H9 (cell line): ENCODE results near the gene FBXO42. TPM values are rescaled to one million over a fixed set of nuclear protein-coding genes. Genes with fewer than 3 reads are reported as not detected.

Experiments
- DNase-seq: peaks from one replicate; pipeline ENCODE4 v3.0.0-alpha.2; 2017
- H2AFZ ChIP-seq: one replicate; pipeline ENCODE4 v1.6.1; 2013; ENCODE audit warnings: mild to moderate bottlenecking, low read length, control low read depth, moderate library complexity
- H2AK5ac ChIP-seq: 2 replicates; pipeline ENCODE4 v1.6.1; 2013; ENCODE audit warnings: low read length, control low read depth, mixed read lengths; ENCODE audit not compliant: insufficient read length
- H2BK120ac ChIP-seq: one replicate; pipeline ENCODE4 v1.6.1; 2013; ENCODE audit warnings: low read depth, mild to moderate bottlenecking, low read length, control low read depth, inconsistent platforms; ENCODE audit not compliant: poor library complexity, severe bottlenecking
- H2BK12ac ChIP-seq: 2 replicates; pipeline ENCODE4 v1.6.1; 2013; ENCODE audit warnings: low read length, control low read depth, mixed read lengths, low read depth; ENCODE audit not compliant: insufficient read length
- H2BK15ac ChIP-seq: 2 replicates; pipeline ENCODE4 v1.6.1; 2013; ENCODE audit warnings: low read depth, low read length, control low read depth
- H2BK20ac ChIP-seq: one replicate; pipeline ENCODE4 v1.6.1; 2013; ENCODE audit warnings: low read depth, mild to moderate bottlenecking, low read length, control low read depth, inconsistent platforms; ENCODE audit not compliant: poor library complexity, severe bottlenecking
- H2BK5ac ChIP-seq: 2 replicates; pipeline ENCODE4 v1.6.1; 2013; ENCODE audit warnings: low read length, control low read depth, mixed read lengths; ENCODE audit not compliant: insufficient read length
- H3K14ac ChIP-seq: 2 replicates; pipeline ENCODE4 v1.6.1; 2013; ENCODE audit warnings: low read length, control low read depth; ENCODE audit not compliant: insufficient read depth
- H3K18ac ChIP-seq: 2 replicates; pipeline ENCODE4 v1.6.1; 2013; ENCODE audit warnings: low read depth, mild to moderate bottlenecking, mixed read lengths, low read length, control low read depth; ENCODE audit not compliant: insufficient read length
- H3K23ac ChIP-seq: 2 replicates; pipeline ENCODE4 v1.6.1; 2013; ENCODE audit warnings: low read length, control low read depth, mixed read lengths, low read depth; ENCODE audit not compliant: insufficient read length
- H3K23me2 ChIP-seq: 2 replicates; pipeline ENCODE4 v1.6.1; 2013; ENCODE audit warnings: low read depth, mild to moderate bottlenecking, mixed read lengths, low read length, control low read depth; ENCODE audit not compliant: insufficient read length, poor library complexity, severe bottlenecking
- H3K27ac ChIP-seq: 2 replicates; pipeline ENCODE4 v1.5.1; 2013; ENCODE audit warnings: low read length, control low read depth, mixed read lengths, low read depth; ENCODE audit not compliant: insufficient read length
- H3K27me3 ChIP-seq: 2 replicates; pipeline ENCODE4 v1.6.1; 2013; ENCODE audit warnings: low read length, control low read depth, inconsistent platforms; ENCODE audit not compliant: insufficient read depth
- H3K4ac ChIP-seq: 2 replicates; pipeline ENCODE4 v1.6.1; 2013; ENCODE audit warnings: low read depth, mild to moderate bottlenecking, control low read depth, inconsistent platforms, low read length, moderate library complexity
- H3K4me1 ChIP-seq: 2 replicates; pipeline ENCODE4 v1.6.1; 2013; ENCODE audit warnings: low read length, control low read depth, inconsistent platforms; ENCODE audit not compliant: insufficient read depth
- H3K4me2 ChIP-seq: 2 replicates; pipeline ENCODE4 v1.6.1; 2013; ENCODE audit warnings: low read length, control low read depth, mixed read lengths; ENCODE audit not compliant: insufficient read length, insufficient read depth
- H3K56ac ChIP-seq: 2 replicates; pipeline ENCODE4 v1.6.1; 2013; ENCODE audit warnings: low read depth, mild to moderate bottlenecking, mixed read lengths, low read length, control low read depth; ENCODE audit not compliant: insufficient read length
- H3K79me1 ChIP-seq: 2 replicates; pipeline ENCODE4 v1.6.1; 2013; ENCODE audit warnings: low read depth, mild to moderate bottlenecking, moderate library complexity, low read length, control low read depth, inconsistent platforms; ENCODE audit not compliant: insufficient read depth, poor library complexity, severe bottlenecking
- H3K79me2 ChIP-seq: 2 replicates; pipeline ENCODE4 v1.6.1; 2013; ENCODE audit warnings: low read length, control low read depth, inconsistent platforms; ENCODE audit not compliant: insufficient read depth
- H3K9ac ChIP-seq: 2 replicates; pipeline ENCODE4 v1.6.1; 2013; ENCODE audit warnings: low read length, control low read depth, mixed read lengths; ENCODE audit not compliant: insufficient read length; ENCODE audit errors: extremely low read depth
- H3K9me3 ChIP-seq: one replicate; pipeline ENCODE4 v1.6.1; 2013; ENCODE audit warnings: low read depth, low read length, inconsistent platforms; ENCODE audit not compliant: control insufficient read depth
- H3T11ph ChIP-seq: one replicate; pipeline ENCODE4 v1.6.1; 2013; ENCODE audit warnings: mild to moderate bottlenecking, low read length, control low read depth, inconsistent platforms
- H4K20me1 ChIP-seq: one replicate; pipeline ENCODE4 v1.6.1; 2013; ENCODE audit not compliant: control insufficient read depth, insufficient read length, insufficient read depth
- H4K5ac ChIP-seq: 2 replicates; pipeline ENCODE4 v1.6.1; 2013; ENCODE audit warnings: low read depth, mild to moderate bottlenecking, mixed read lengths, low read length, control low read depth; ENCODE audit not compliant: insufficient read length
- H4K8ac ChIP-seq: replicated peaks from 2 replicates; pipeline ENCODE4 v1.6.1; 2013; ENCODE audit warnings: low read length, control low read depth, mixed read lengths, low read depth; ENCODE audit not compliant: insufficient read length
- H4K91ac ChIP-seq: 2 replicates; pipeline ENCODE4 v1.6.1; 2013; ENCODE audit warnings: low read depth, mild to moderate bottlenecking, moderate library complexity, mixed read lengths, low read length, control low read depth; ENCODE audit not compliant: insufficient read length
- H3K27ac Mint-ChIP-seq, 3 experiments: 2 replicates in 2 of 3; 3 replicates in 1 of 3; pipeline ENCODE4 v1.8.0; 2020 to 2021; ENCODE audit warnings: mixed read lengths in 3 of 3, mild to moderate bottlenecking in 1 of 3, moderate library complexity in 1 of 3
- H3K27me3 Mint-ChIP-seq: 2 replicates; pipeline ENCODE4 v1.8.0; 2021; ENCODE audit warnings: low read depth, mild to moderate bottlenecking, moderate library complexity, mixed read lengths
- H3K36me3 Mint-ChIP-seq, 3 experiments: 2 replicates in 2 of 3; 3 replicates in 1 of 3; pipeline ENCODE4 v1.8.0; 2020 to 2021; ENCODE audit warnings: low read depth in 3 of 3, mixed read lengths in 3 of 3; ENCODE audit not compliant: insufficient read depth in 1 of 3
- H3K4me1 Mint-ChIP-seq, 2 experiments: 2 replicates each; pipeline ENCODE4 v1.8.0; 2020; ENCODE audit warnings: mixed read lengths in 2 of 2
- H3K4me3 Mint-ChIP-seq, 2 experiments: 2 replicates in 1 of 2; 3 replicates in 1 of 2; pipeline ENCODE4 v1.8.0; 2020 to 2021; ENCODE audit warnings: mild to moderate bottlenecking in 2 of 2, mixed read lengths in 2 of 2, moderate library complexity in 1 of 2
- H3K9me3 Mint-ChIP-seq, 2 experiments: 2 replicates in 1 of 2; 3 replicates in 1 of 2; pipeline ENCODE4 v1.8.0; 2020; ENCODE audit warnings: mild to moderate bottlenecking in 2 of 2, mixed read lengths in 2 of 2, moderate library complexity in 1 of 2
- CTCF ChIP-seq: fragments of 200-600 bp; sonication (generic); conservative IDR thresholded peaks from 3 replicates; pipeline ENCODE4 v1.8.0; 2021; ENCODE audit warnings: antibody characterized with exemption, mild to moderate bottlenecking
- WGBS: extraction: QIAGEN DNeasy Blood & Tissue Kit; methylation state at CpG from one replicate; pipeline ENCODE4 v1.1.7; 2013; ENCODE audit warnings: missing lambda C conversion rate, low lambda C conversion rate, mixed read lengths; ENCODE audit not compliant: insufficient read length; ENCODE audit errors: extremely low coverage; 5-methylcytosine and 5-hydroxymethylcytosine counted together
- total RNA-seq: library from RNA; stranded (reverse); gene quantifications from 2 replicates; pipeline ENCODE4 v1.2.1, GENCODE V29; 2021

The FBXO42 gene
- total RNA-seq, 1 experiment from 2014 or later, result 17.4 TPM

- Histone ChIP-seq H3K56ac (no peak overlapping the region), H3K14ac (no peak overlapping the region), H2BK12ac (no peak overlapping the region), H4K5ac (no peak overlapping the region), H4K20me1 (peaks cover 2% of the 10 kb centered on the region), H3K79me2 (peaks cover 47% of the 10 kb centered on the region; the same call in 1 of the 2 replicates), H3K27me3 (no peaks in the 10 kb centered on the region), H3K4me2 (no peak overlapping the region), H3K4ac (no peak overlapping the region), H2BK20ac (no peak overlapping the region), H2BK5ac (no peak overlapping the region), H3K27ac (no peak overlapping the region), H3K23ac (no peak overlapping the region), H2AK5ac (no peak overlapping the region), H3K9me3 (no peaks in the 10 kb centered on the region), H3K79me1 (peaks cover 3% of the 10 kb centered on the region), H3K18ac (no peak overlapping the region), H3T11ph (no peak overlapping the region), H2BK120ac (no peak overlapping the region), H4K8ac (no peak overlapping the region), H3K9ac (no peak overlapping the region), H3K4me1 (peaks cover 9% of the 10 kb centered on the region; the same call in 1 of the 2 replicates), H4K91ac (no peak overlapping the region), H3K23me2 (no peaks in the 10 kb centered on the region), H2AFZ (no peak overlapping the region), H2BK15ac (no peak overlapping the region)
- Mint-ChIP-seq H3K4me1 (peaks cover 34 to 39% of the 10 kb centered on the region in 2 experiments), H3K27ac (no peak overlapping the region), H3K4me3 (no peak overlapping the region), H3K27me3 (no peaks in the 10 kb centered on the region), H3K36me3 (peaks cover 0 to 4% (median 2%) of the 10 kb centered on the region in 3 experiments; a peak in 2 of 7 replicates), H3K9me3 (no peaks in the 10 kb centered on the region; a peak in 1 of 5 replicates)
- no CpG with 5 or more reads among the region's 4 CpGs for WGBS
- DNase-seq, result no peak
- no peak for TF ChIP-seq CTCF
These were observed 28.6 kb upstream of the FBXO42 start for GRCh38 chr1:16380868-16381267.
